EH (cell line): ENCODE results near the gene CCDC91.

ENCODE experiments used
- DNase-seq: peaks from one replicate; pipeline ENCODE4 v3.0.0-alpha.2; 2015; ENCODE audit warnings: low read depth

Gene CCDC91, protein sequence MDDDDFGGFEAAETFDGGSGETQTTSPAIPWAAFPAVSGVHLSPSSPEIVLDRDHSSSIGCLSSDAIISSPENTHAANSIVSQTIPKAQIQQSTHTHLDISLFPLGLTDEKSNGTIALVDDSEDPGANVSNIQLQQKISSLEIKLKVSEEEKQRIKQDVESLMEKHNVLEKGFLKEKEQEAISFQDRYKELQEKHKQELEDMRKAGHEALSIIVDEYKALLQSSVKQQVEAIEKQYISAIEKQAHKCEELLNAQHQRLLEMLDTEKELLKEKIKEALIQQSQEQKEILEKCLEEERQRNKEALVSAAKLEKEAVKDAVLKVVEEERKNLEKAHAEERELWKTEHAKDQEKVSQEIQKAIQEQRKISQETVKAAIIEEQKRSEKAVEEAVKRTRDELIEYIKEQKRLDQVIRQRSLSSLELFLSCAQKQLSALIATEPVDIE

DNA sequence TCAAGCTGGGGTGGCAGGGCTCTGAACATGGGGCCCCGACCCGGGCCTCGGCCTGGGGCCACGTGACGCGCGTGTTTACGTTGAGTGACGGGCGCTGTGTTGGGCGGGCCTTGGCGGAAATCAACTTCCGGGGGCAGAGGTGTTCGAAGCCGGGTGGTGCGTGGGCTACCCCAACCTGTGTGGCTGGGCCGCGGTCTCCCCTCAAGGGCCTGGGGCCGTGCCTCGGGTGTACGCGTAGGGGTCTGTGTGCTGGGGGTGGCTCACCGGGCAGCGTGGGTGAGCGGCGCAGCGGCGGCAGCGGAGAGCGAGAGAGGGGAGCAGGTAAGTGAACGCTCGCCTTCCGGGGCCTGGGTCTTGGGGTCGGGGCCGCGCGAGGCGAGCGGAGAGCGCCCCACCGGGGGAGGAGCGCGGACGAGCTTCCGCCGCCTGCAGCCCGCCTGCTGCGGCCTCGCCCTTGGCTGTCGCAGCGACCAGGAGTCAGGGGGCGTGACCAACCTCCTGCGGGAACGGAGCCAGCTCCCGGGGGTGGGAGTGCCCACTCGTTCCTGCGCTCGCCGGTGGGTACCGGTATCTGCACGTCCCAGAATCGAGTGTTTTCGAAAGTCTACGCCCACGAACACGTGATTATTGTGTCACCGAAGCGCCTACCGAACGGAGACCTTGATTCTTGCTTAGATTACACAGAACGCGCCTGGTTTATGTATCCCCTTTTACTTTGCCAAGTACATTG is at the start of gene CCDC91:
Gene CCDC91, plus strand, starts transcription at position 136 of the 730 bp plus-strand sequence. CDS start 66,760 bp downstream, outside the sequence.
- peak; percentile 79 for DNase-seq

DNA sequence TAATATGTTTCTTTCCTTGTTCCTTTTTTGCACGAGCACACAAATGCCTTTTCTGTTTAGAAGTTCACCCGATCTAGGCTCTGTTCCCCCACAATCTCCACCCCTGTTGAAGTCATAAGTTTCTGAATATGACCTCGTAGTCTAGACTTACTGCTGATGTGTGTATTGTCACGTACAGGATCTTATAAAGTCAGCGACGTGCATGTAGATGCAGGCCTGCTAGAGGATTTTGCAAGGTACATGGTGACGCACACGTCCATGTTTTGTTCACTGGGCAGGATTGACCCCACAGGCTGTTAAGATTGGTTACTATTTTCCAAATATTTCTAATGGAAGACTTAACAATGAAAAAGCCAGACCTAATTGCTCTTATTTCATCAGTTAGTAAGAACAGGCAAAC is 46.2 kb upstream of the CCDC91 start:
- no peak for DNase-seq

DNA sequence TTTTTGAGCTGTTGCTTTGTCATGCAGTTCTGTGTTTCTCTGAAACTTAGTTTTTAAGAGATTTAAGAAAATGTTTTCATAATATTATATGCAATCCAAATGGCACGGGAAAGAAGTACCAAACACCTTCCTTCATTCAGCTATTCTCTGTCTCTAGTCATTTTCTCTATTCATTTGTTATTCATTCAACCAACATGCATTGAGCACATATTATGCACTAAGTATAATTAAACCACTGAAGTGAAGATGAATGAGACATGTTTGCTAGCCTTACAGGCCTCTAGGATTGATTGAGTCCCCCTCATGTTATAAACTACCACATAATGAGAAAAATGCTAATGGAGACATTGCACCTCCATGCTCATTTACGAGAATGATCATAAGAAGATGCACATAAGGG is 45.7 kb upstream of the CCDC91 start:
- DNase-seq: no peak

GRCh38 chr12:28145216-28145615 is 45.0 kb upstream of the CCDC91 start:
- DNase-seq: no peak

GRCh38 chr12:28149279-28149678 is 41.0 kb upstream of the CCDC91 start:
- no peak for DNase-seq

- no peak for DNase-seq
Observed at GRCh38 chr12:28156362-28156761, 33.9 kb upstream of the CCDC91 start.

DNA sequence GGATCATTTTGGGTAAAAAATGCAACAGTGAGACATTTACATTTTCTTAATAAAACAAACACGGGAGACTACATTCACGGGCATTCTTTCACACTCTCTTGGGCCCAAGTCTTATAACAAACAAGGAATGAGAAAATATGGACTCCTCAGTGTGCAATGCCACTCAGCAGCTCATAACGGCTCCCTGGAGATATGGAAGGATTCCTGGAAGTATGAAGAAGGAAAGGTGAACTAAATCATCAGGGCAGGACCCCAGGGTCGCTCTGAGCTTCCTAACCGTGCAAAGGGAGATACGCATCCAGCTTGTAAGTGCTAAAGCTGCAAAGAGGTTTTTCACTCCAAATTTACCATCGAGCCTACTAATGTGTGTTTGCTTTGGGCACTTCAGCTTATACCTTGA is 33.5 kb upstream of the CCDC91 start:
- no peak for DNase-seq

DNA sequence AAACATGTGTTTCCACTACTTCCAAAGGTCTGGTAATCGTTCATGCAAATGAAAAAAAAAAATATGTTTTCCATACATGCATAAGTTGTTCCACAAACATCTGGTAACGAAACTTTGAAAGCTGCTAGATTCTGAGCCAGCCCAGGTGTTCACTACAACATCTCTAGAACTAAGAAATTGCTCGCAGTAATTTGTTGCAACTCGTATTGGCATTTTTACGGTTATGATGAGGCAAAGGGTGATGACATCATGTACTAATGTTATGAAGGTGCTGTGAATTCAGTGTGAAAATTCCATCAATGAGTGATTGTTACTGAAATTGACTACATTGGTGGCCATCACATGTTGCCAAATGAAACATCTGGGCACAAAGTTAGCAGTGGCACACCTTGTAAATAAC is 31.9 kb upstream of the CCDC91 start:
- no peak for DNase-seq

- no peak for DNase-seq
Observed at GRCh38 chr12:28159688-28160087, 30.6 kb upstream of the CCDC91 start.

DNA sequence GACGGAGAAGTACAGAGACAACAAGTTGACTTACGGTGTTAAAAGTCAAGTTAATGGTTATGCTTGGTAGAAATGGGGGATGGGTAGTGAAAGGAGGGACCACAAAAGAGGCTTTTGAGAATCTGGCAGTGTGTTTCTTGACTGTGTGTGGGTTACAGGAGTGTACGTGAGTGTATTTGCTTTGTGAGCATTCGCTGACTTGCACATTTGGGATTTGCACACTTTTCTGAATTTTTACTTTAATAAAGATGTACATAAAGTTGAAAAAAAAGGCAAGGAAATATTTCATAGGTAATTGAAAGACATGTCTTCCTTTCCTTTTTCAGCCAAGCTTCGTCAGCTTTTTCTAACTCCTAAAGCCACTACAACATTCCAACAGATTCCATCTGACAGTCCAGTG is 28.6 kb upstream of the CCDC91 start:
- no peak for DNase-seq

DNA sequence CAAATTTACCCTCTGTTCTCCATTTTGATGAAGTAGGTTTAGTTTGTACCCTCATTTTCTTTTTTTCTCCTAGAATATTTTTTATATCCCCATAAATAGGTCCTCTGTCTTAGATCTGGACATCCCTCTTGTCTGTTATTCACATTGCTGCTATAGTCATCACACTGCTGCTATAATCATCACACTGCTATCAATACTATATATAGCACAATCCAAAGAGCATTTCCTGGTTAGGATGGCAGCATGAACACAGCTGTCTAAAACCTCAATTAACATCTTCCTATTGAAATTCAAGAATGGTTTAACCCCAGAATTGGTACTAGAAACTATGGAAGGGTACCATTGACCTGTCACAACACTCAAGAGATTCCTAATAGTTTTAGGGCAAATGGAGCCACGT is 27.6 kb upstream of the CCDC91 start:
- DNase-seq: no peak

- no peak for DNase-seq
Observed at GRCh38 chr12:28164644-28165275, 25.5 kb upstream of the CCDC91 start.

- no peak for DNase-seq
Observed at GRCh38 chr12:28167981-28168485, 22.2 kb upstream of the CCDC91 start.

GRCh38 chr12:28171356-28172060 is 18.7 kb upstream of the CCDC91 start:
- no peak for DNase-seq

GRCh38 chr12:28172434-28173030 is 17.7 kb upstream of the CCDC91 start:
- peak; percentile 72 for DNase-seq

- DNase-seq: no peak
Observed at GRCh38 chr12:28173440-28173839, 16.8 kb upstream of the CCDC91 start.

DNA sequence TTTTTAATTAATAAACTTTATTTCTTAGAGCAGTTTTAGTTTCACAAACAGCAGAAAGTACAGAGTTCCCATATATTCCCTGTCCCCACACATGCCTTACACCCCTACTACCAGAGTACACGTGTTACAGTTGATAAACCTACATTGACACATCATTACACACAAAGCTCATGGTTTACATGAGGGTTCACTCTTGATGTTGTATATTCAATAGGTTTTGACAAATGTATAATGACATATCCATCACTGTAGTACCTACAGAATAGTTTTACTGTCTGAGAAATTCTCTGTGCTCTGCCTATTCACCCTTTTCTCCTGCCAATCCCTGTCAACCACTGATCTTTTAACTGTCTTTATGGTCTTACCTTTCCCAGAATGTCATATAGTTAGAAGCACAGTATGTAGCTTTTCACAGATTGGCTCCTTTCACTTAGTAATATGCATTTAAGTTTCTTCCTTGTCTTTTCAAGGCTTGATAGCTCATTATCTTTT is 15.1 kb upstream of the CCDC91 start:
- DNase-seq: no peak

- DNase-seq: no peak
Observed at GRCh38 chr12:28176295-28176694, 14.0 kb upstream of the CCDC91 start.

- DNase-seq: no peak
Observed at GRCh38 chr12:28177461-28177860, 12.8 kb upstream of the CCDC91 start.

DNA sequence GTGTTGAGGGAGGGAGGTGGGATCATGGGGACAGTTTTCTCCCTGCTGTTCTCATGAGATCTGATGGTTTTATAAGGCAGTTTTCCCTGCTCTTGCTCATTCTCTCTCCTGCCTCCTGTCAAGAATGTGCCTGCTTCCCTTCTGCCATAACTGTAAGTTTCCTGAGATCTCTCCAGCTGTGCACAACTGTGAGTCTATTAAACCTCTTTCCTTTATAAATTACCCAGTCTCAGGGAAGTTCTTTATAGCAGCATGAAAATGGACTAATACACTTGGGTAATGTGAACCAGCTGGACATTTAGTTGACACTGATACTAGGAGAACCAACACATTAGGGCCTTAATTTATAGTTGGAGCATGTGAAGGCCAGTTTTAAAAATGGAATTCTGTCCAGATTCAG is 12.4 kb upstream of the CCDC91 start:
- no peak for DNase-seq

GRCh38 chr12:28178775-28179174 is 11.5 kb upstream of the CCDC91 start:
- no peak for DNase-seq
